ENCODE results near the gene WDR3. TPM values are rescaled to one million over a fixed set of nuclear protein-coding genes. Genes with fewer than 3 reads are reported as not detected.

The WDR3 gene
- total RNA-seq, 6 experiments from 2014 or later, result 28.9 to 43.1 (median 34.0) TPM

DNA sequence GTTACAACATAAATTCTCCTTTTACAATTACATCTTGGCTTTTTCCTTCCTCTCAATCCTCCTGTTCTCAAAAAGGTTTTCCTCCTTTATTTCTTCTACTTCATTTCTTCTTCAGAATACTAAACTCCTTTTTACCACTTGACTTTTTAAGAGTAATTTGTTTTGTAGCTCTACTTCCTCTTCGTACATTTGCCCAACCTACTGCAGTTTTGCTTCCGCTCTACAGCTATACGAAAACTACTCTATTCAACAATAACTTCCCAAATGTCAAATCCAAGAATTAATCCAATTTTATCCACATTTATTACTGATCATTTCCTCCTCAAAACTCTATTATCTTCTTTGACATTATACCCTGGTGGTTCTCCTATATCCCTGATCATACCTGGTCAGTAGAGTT is 3.6 kb upstream of the WDR3 start:
- peaks cover 6% of the 10 kb centered on the region; the same call in 1 of the 2 replicates for H3K36me3 Mint-ChIP-seq (ENCODE audit: low read depth)
- H3K4me3 Mint-ChIP-seq, result no peak overlapping the region
- no peak overlapping the region for H3K27ac Mint-ChIP-seq
- TF ChIP-seq, protein P1, sequence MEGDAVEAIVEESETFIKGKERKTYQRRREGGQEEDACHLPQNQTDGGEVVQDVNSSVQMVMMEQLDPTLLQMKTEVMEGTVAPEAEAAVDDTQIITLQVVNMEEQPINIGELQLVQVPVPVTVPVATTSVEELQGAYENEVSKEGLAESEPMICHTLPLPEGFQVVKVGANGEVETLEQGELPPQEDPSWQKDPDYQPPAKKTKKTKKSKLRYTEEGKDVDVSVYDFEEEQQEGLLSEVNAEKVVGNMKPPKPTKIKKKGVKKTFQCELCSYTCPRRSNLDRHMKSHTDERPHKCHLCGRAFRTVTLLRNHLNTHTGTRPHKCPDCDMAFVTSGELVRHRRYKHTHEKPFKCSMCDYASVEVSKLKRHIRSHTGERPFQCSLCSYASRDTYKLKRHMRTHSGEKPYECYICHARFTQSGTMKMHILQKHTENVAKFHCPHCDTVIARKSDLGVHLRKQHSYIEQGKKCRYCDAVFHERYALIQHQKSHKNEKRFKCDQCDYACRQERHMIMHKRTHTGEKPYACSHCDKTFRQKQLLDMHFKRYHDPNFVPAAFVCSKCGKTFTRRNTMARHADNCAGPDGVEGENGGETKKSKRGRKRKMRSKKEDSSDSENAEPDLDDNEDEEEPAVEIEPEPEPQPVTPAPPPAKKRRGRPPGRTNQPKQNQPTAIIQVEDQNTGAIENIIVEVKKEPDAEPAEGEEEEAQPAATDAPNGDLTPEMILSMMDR (IDR thresholded peaks at IDR 0.05), result no peak
- DNase-seq, result no peak
- no peaks in the 10 kb centered on the region for H3K9me3 Mint-ChIP-seq
- peaks cover 37% of the 10 kb centered on the region for H3K4me1 Mint-ChIP-seq (ENCODE audit: low read depth)
- H3K27me3 Mint-ChIP-seq (ENCODE audit: insufficient read depth), result peaks cover 2% of the 10 kb centered on the region

DNA sequence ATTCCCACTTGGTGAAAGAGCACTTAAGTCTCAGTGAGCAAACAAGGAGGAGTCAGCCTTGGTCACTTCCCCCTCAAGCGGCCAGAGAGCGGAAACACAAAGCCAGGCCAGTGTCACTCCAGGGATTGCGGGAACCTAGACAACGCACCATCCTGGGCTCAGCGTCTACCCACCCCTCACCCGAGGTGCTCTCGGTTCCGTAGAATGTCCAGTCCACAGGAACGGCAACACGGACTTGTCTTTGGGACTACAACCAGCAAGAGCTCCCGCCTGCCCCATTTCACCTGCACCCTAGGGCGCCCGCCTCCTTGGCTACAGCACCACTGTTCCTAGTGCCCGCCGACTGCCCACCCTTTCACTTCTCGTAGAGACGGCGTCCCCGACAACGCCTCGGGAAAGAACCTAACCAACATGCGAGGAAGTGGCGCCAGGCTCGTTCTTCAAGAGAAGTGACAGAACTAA is 627 bp upstream of the WDR3 start:
- H3K9me3 Mint-ChIP-seq, result no peaks in the 10 kb centered on the region
- TF ChIP-seq, protein P1 (IDR thresholded peaks at IDR 0.05), result peak; percentile 43
- peak overlapping the region; percentile 67 for H3K27ac Mint-ChIP-seq
- DNase-seq, result peak; percentile 55
- H3K27me3 Mint-ChIP-seq (ENCODE audit: insufficient read depth), result peaks cover 2% of the 10 kb centered on the region
- H3K36me3 Mint-ChIP-seq (ENCODE audit: low read depth), result peaks cover 3% of the 10 kb centered on the region; the same call in 1 of the 2 replicates
- H3K4me3 Mint-ChIP-seq, result peak overlapping the region; percentile 96
- peaks cover 56% of the 10 kb centered on the region for H3K4me1 Mint-ChIP-seq (ENCODE audit: low read depth)

DNA sequence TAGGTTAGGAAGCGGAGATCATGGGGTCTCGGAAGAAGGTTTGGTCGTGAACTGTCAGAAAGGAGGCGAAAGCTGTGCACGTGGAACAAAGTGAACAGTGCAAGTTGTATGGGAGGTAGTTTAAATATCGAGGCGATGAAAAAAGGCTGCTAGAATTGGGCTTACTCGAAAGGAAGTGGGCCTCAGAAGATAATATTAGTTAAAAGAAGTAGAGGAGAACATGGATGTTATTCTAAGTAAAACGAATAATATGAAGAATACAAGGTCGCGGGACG is 571 bp downstream of the WDR3 start:
- peak overlapping the region; percentile 67 for H3K27ac Mint-ChIP-seq
- H3K27me3 Mint-ChIP-seq (ENCODE audit: insufficient read depth), result peaks cover 2% of the 10 kb centered on the region; the same call in 1 of the 2 replicates
- H3K36me3 Mint-ChIP-seq (ENCODE audit: low read depth), result peaks cover 7% of the 10 kb centered on the region; the same call in 1 of the 2 replicates
- peak overlapping the region; percentile 96 for H3K4me3 Mint-ChIP-seq
- H3K4me1 Mint-ChIP-seq (ENCODE audit: low read depth), result peaks cover 56% of the 10 kb centered on the region
- DNase-seq, result no peak
- H3K9me3 Mint-ChIP-seq, result no peaks in the 10 kb centered on the region
- TF ChIP-seq, protein P1 (IDR thresholded peaks at IDR 0.05), result no peak

DNA sequence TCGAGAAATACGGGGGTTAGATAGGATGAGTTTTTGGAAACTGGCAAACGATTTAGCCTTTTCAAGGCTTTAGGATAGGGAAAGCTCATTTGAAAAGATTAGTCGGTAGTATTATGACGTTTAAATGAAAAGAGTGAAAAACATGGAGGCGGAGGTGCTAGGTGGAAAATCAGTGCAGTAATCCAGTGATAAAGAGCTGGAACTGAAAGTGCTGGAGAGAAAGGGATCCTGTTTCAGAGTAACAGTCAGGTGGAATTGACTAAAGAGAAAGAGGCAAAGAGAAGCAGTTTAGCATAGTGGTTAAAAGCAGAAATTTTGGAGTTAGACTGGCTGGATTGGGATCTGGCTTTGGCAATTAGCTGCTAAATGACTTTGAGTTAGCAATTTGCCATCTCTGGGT is 945 bp downstream of the WDR3 start:
- Mint-ChIP-seq H3K27me3 (ENCODE audit: insufficient read depth) (peaks cover 2% of the 10 kb centered on the region; the same call in 1 of the 2 replicates), H3K4me1 (ENCODE audit: low read depth) (peaks cover 56% of the 10 kb centered on the region), H3K4me3 (peak overlapping the region; percentile 96), H3K27ac (peak overlapping the region; percentile 67), H3K36me3 (ENCODE audit: low read depth) (peaks cover 7% of the 10 kb centered on the region; the same call in 1 of the 2 replicates), H3K9me3 (no peaks in the 10 kb centered on the region)
- TF ChIP-seq, protein P1 (IDR thresholded peaks at IDR 0.05), result no peak
- DNase-seq, result no peak

DNA sequence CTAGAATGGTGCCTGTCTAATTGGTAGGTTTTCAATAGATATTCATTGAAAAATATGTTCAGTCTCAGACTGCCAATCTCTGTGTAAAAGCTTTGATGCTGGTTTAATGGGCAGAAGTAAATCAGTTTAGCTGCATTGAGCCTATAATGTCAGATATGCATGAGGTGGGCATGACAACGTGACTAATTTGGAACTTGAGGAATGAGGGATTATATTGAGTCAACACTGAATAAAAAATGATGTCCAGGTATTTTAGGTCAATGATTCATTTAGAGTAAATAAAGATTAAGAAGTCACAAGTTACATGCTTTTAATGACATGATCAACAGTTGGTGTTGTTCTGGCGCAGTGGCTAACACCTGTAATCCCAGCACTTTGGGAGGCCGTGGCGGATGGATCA is 3.0 kb downstream of the WDR3 start:
- Mint-ChIP-seq H3K27ac (no peak overlapping the region), H3K27me3 (ENCODE audit: insufficient read depth) (peaks cover 2% of the 10 kb centered on the region; the same call in 1 of the 2 replicates), H3K36me3 (ENCODE audit: low read depth) (peaks cover 7% of the 10 kb centered on the region), H3K9me3 (no peaks in the 10 kb centered on the region), H3K4me1 (ENCODE audit: low read depth) (peaks cover 39% of the 10 kb centered on the region), H3K4me3 (no peak overlapping the region)
- no peak for DNase-seq
- TF ChIP-seq, protein P1 (IDR thresholded peaks at IDR 0.05), result no peak

DNA sequence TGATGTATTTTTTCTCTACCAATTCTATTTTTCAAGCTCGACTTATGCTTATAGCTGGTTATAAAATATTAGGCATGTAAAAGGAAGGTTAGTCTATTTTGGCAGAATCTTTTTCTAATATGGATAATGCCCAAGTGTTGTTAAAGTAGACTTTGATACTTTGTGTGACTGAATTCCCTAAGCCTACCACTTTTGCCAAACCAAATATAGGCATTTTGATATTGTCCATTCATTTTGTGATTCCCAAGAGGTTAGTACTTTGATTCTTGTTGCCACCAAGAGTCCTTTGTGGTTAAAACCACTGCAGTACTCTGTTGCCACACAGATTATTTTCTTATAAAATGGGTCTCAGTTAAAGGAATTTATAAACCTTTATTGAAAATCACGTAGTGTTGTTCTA is 4.2 kb downstream of the WDR3 start:
- H3K4me1 Mint-ChIP-seq (ENCODE audit: low read depth), result peaks cover 29% of the 10 kb centered on the region
- no peaks in the 10 kb centered on the region for H3K9me3 Mint-ChIP-seq
- peaks cover 18% of the 10 kb centered on the region for H3K36me3 Mint-ChIP-seq (ENCODE audit: low read depth)
- H3K4me3 Mint-ChIP-seq, result no peak overlapping the region
- H3K27ac Mint-ChIP-seq, result no peak overlapping the region
- no peak for DNase-seq
- TF ChIP-seq, protein P1 (IDR thresholded peaks at IDR 0.05), result no peak
- peaks cover 2% of the 10 kb centered on the region; the same call in 1 of the 2 replicates for H3K27me3 Mint-ChIP-seq (ENCODE audit: insufficient read depth)
